Nephron (organoid): ENCODE data around the gene SIRT5.

ENCODE experiments used
- H3K27ac Mint-ChIP-seq, 3 experiments: 2 replicates each; pipeline ENCODE4 v1.8.0; 2020; ENCODE audit warnings: mixed read lengths in 3 of 3, mild to moderate bottlenecking in 2 of 3, moderate library complexity in 1 of 3
- H3K27me3 Mint-ChIP-seq: 2 replicates; pipeline ENCODE4 v1.8.0; 2021; ENCODE audit warnings: low read depth, mild to moderate bottlenecking, moderate library complexity, mixed read lengths
- H3K36me3 Mint-ChIP-seq: 2 replicates; pipeline ENCODE4 v1.8.0; 2020; ENCODE audit warnings: low read depth, mixed read lengths
- H3K4me1 Mint-ChIP-seq: 2 replicates; pipeline ENCODE4 v1.8.0; 2020; ENCODE audit warnings: mixed read lengths
- H3K4me3 Mint-ChIP-seq, 3 experiments: 2 replicates each; pipeline ENCODE4 v1.8.0; 2020; ENCODE audit warnings: mild to moderate bottlenecking in 3 of 3, mixed read lengths in 3 of 3, moderate library complexity in 2 of 3
- H3K9me3 Mint-ChIP-seq: 2 replicates; pipeline ENCODE4 v1.8.0; 2020; ENCODE audit warnings: mixed read lengths
- TF ChIP-seq, protein P1 (sequence below), 3 experiments: fragments of 200-600 bp; sonication (generic); IDR thresholded peaks; one replicate each; pipeline ENCODE4 v1.5.0; 2021; ENCODE audit warnings: antibody characterized with exemption in 3 of 3; ENCODE audit not compliant: unreplicated experiment in 3 of 3

SIRT5 gene

GRCh38 chr6:13574149-13574570 is 241 bp upstream of the SIRT5 start:
- Mint-ChIP-seq H3K4me3 (peak overlapping the region; percentile 94 to 98 (median 96)), H3K9me3 (peaks cover 13% of the 10 kb centered on the region), H3K36me3 (peaks cover 10% of the 10 kb centered on the region), H3K27ac (peak overlapping the region; percentile 97 to 99 (median 98)), H3K27me3 (peaks cover 4% of the 10 kb centered on the region), H3K4me1 (peaks cover 8% of the 10 kb centered on the region)
- TF ChIP-seq, protein P1, sequence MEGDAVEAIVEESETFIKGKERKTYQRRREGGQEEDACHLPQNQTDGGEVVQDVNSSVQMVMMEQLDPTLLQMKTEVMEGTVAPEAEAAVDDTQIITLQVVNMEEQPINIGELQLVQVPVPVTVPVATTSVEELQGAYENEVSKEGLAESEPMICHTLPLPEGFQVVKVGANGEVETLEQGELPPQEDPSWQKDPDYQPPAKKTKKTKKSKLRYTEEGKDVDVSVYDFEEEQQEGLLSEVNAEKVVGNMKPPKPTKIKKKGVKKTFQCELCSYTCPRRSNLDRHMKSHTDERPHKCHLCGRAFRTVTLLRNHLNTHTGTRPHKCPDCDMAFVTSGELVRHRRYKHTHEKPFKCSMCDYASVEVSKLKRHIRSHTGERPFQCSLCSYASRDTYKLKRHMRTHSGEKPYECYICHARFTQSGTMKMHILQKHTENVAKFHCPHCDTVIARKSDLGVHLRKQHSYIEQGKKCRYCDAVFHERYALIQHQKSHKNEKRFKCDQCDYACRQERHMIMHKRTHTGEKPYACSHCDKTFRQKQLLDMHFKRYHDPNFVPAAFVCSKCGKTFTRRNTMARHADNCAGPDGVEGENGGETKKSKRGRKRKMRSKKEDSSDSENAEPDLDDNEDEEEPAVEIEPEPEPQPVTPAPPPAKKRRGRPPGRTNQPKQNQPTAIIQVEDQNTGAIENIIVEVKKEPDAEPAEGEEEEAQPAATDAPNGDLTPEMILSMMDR (IDR thresholded peaks at IDR 0.05; ENCODE audit: unreplicated experiment in 3 of 3): peak; percentile 58 to 64 (median 60)

DNA sequence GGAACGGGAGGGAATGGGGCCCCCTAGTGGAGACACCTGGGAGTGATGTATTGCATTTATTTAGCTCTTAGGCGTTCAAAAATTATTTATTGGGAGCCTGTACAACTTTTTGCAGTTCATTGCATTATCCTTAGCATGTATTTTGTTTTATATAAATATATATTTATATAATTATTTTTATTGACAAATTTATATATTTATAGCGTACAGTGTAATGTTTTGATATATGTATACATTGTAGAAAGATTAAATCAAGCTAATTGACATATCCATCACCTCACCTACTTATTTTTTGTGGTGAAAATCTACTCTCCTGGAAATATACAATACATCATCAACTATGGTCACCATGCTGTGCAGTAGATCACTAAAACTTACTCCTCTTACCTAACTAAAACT is 975 bp downstream of the SIRT5 start:
- H3K4me1 Mint-ChIP-seq: peaks cover 8% of the 10 kb centered on the region
- peaks cover 17% of the 10 kb centered on the region for H3K36me3 Mint-ChIP-seq
- peaks cover 13% of the 10 kb centered on the region for H3K9me3 Mint-ChIP-seq
- H3K27ac Mint-ChIP-seq: peak overlapping the region; percentile 96 to 99 (median 98)
- peak overlapping the region; percentile 94 to 98 (median 96) for H3K4me3 Mint-ChIP-seq
- TF ChIP-seq, protein P1 (IDR thresholded peaks at IDR 0.05; ENCODE audit: unreplicated experiment in 3 of 3): peak; percentile 87 to 92 (median 91)
- H3K27me3 Mint-ChIP-seq: peaks cover 4% of the 10 kb centered on the region

DNA sequence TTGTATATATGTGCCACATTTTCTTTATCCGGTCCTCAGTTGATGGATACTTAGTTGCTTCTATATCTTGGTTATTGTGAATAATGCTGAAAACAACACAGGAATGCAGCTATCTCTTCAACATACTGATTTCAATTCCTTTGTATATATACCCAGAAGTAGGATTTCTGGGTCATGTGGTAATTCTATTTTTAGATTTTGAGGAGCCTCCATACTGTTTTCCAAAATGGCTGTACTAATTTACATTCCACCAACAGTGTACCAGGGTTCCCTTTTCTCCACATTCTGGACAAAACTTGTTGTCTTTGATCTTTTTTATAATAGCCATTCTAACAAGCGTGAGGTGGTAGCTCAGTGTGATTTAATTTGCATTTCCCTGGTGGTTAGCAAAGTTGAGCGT is 1.6 kb downstream of the SIRT5 start:
- Mint-ChIP-seq H3K4me1 (peaks cover 8% of the 10 kb centered on the region), H3K27me3 (peaks cover 4% of the 10 kb centered on the region), H3K27ac (peak overlapping the region; percentile 59 to 99 (median 98)), H3K4me3 (peak overlapping the region; percentile 73 to 86 (median 75)), H3K36me3 (peaks cover 24% of the 10 kb centered on the region), H3K9me3 (peaks cover 13% of the 10 kb centered on the region)
- TF ChIP-seq, protein P1 (IDR thresholded peaks at IDR 0.05; ENCODE audit: unreplicated experiment in 3 of 3): no peak

DNA sequence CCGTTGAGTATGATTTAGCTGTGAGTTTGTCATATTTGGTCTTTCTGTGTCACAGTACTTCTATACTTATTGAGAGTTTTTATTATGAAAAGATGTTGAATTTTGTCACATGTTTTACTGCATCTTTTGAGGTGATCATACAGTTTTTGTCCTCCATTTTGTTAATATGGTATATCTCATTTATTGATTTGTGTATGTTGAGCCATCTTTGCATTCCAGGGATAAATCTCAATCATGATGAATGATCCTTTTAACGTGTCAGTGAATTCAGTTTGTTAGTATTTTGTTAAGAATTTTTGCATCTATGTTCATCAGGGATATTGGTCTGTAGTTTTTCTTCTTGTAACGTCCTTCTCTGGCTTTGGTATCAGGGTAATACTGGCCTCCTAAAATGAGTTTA is 3.5 kb downstream of the SIRT5 start:
- Mint-ChIP-seq H3K36me3 (peaks cover 34% of the 10 kb centered on the region), H3K27ac (no peak overlapping the region), H3K4me3 (peak overlapping the region in 2 of 3 experiments; percentile 31 to 56), H3K9me3 (peaks cover 13% of the 10 kb centered on the region), H3K27me3 (peaks cover 4% of the 10 kb centered on the region), H3K4me1 (peaks cover 8% of the 10 kb centered on the region)
- TF ChIP-seq, protein P1 (IDR thresholded peaks at IDR 0.05; ENCODE audit: unreplicated experiment in 3 of 3): no peak

DNA sequence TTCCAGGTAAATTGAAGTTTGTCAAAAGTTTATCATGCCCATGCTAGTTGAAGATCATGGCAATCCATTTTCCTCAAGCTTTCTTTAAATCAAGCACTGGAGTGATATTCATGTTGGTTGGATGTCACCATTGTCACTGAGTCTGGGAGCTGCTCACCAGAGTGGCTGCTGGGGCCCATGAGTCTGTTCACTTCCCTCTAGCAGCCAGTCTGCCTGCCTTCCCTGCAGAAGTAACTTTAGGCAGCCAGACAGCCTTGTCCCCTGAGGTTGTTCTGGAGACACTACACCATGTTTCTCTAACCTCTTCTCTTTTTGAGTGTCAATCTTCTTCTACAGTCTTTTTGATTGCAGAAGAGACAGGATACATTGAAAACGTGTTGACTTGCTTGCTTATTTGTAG is 5.5 kb downstream of the SIRT5 start:
- TF ChIP-seq, protein P1 (IDR thresholded peaks at IDR 0.05; ENCODE audit: unreplicated experiment in 3 of 3): no peak
- peaks cover 4% of the 10 kb centered on the region for H3K27me3 Mint-ChIP-seq
- H3K4me3 Mint-ChIP-seq: no peak overlapping the region
- peaks cover 44% of the 10 kb centered on the region for H3K36me3 Mint-ChIP-seq
- H3K9me3 Mint-ChIP-seq: peaks cover 13% of the 10 kb centered on the region
- H3K27ac Mint-ChIP-seq: no peak overlapping the region
- peaks cover 6% of the 10 kb centered on the region for H3K4me1 Mint-ChIP-seq

DNA sequence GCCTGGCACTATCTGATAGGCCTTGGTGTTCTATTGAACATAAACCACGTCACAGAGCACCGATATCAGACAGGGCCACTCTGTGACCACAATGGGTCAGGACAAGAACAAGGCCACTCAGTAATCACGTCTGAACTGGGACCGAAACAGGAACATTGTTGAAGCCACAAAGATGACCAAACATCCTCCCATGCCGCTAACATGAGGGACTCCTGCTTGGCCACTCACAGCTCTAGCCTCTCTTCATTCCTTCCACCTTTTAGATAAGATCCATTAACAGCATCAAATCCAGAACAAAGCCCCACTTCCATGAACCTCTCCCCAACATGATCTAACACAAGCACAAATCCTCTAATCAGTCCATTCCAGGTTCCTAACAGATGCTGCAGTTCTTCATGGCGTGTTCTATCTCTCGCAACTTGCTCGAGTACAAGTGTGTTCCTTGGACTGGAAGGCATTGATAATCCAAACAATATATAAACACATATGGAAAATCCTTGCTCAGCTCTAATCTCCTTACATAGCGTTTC is 7.4 kb downstream of the SIRT5 start:
- H3K9me3 Mint-ChIP-seq: peaks cover 10% of the 10 kb centered on the region
- no peaks in the 10 kb centered on the region for H3K4me1 Mint-ChIP-seq
- H3K27me3 Mint-ChIP-seq: no peaks in the 10 kb centered on the region
- TF ChIP-seq, protein P1 (IDR thresholded peaks at IDR 0.05; ENCODE audit: unreplicated experiment in 3 of 3): no peak
- H3K27ac Mint-ChIP-seq: no peak overlapping the region
- H3K36me3 Mint-ChIP-seq: peaks cover 49% of the 10 kb centered on the region
- no peak overlapping the region for H3K4me3 Mint-ChIP-seq
